ENCODE data around the gene ORAI3.

Gene ORAI3

DNA sequence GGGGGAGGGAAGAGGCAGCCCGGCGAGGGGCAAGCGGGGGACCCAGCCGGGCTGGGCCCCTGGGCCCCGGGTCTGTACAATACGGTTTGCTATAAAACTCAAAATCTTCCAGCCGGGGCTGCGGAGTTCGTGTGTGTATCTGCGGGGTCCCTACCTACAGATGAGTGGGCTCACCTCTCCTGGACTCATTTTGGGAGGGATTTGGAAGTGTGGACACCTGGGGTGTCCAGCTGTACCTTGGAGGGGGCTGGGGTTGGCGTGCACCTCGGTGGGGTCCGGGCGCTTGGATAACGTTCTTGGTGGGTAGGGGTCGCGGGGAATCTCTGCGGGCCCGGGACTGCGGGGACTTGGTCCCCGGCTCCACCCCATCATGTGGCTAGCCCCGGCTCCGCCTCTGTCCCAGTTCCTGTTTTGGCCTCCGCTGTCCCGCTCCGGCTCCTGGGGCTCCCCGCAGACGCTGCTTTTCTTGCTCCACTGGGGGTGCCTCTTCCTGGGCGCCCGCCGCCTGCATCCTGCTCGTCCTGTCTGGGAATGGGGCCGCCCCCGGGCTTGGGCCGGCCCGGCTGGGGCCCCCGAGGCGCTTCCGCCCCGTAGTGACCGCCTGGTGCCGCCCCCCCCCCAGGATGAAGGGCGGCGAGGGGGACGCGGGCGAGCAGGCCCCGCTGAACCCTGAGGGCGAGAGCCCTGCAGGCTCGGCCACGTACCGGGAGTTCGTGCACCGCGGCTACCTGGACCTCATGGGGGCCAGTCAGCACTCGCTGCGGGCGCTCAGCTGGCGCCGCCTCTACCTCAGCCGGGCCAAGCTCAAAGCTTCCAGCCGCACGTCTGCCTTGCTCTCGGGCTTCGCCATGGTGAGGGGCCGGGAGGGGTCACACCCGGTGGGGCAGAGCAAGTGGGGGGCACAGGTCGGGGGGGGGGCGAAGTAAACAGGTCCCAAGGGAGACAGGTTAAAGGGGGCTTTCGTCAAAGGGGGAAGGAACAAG is at the start of gene ORAI3:
Gene ORAI3 (plus strand): TSS at position 402 of the 983 bp plus-strand sequence. CDS start 222 bp downstream, at position 624.
- no peak for DNase-seq (ENCODE audit: low read depth in 2 of 2)

DNA sequence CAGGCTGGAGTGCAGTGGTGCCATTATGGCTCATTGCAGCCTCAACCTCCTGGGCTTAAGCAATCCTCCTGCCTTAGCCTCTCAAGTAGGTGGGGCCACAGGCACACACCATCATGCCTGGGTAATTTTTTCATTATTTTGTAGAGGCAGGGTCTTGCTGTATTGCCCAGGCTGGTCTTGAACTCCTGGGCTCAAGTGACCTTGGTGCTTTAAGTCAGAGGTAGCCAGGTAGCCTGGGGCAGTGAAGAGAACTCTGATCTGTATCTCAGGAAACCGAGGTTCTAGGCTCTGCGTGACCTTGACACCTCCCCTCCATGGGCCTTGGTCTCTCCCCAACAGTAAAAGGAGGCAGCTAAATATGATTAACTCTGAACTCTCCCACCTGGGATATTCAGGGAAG is 49.1 kb upstream of the ORAI3 start:
- DNase-seq (ENCODE audit: low read depth in 2 of 2): no peak

DNA sequence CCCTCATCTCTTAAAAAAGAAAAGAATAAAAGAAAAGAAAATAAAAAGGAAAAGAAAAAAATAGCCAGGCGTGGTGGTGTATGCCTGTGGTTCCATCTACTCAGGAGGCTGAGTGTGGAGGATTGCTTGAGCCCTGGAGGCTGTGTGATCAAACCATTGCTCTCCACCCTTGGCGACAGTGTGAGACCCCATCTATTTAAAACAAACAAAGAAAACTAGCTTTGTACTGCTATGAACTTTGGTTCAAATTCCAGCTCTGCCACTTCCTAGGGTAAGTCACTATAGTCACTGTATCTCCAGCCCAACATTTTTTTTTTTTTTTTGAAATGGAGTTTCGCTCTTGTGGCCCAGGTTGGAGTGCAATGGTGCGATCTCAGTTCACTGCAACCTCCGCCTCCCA is 48.3 kb upstream of the ORAI3 start:
- no peak for DNase-seq (ENCODE audit: low read depth in 2 of 2)

DNA sequence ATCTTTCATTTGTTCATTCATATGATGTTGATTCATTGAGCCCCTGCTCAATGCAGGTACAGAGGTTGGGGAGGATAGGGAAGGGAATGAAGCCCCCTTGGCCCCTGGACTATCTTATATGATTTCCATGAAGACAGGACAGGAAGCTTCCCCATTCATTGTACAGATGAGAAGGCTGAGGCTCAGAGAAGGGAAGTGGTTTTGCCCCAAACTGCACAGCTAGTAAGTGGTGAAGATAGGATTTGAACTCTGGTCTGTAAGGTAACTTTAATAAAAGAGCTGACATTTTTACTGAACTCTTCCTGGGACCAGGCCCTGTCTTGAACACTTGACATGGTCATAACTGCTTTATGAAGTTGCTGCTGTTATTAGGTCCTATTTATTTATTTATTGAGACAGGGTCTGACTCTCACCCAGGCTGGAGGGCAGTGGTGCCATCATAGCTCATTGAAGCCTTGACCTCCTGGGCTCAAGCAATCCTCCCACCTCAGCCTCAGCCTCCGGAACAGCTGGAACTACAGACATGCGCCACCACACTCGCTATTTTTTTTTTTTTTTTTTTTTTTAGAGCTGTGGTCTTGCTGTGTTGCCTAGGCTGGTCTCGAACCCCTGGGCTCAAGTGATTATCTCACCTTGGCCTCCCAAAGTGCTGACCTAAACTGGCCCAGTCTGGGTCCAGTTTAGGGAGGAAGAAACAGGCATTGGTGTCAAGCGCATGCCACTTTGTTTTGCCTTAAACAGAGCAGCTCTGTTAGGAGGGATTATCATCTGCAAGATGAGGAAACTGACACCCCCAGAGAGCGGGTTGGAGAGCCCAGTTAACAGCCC is 47.5 kb upstream of the ORAI3 start:
- DNase-seq (ENCODE audit: low read depth in 2 of 2): no peak

DNA sequence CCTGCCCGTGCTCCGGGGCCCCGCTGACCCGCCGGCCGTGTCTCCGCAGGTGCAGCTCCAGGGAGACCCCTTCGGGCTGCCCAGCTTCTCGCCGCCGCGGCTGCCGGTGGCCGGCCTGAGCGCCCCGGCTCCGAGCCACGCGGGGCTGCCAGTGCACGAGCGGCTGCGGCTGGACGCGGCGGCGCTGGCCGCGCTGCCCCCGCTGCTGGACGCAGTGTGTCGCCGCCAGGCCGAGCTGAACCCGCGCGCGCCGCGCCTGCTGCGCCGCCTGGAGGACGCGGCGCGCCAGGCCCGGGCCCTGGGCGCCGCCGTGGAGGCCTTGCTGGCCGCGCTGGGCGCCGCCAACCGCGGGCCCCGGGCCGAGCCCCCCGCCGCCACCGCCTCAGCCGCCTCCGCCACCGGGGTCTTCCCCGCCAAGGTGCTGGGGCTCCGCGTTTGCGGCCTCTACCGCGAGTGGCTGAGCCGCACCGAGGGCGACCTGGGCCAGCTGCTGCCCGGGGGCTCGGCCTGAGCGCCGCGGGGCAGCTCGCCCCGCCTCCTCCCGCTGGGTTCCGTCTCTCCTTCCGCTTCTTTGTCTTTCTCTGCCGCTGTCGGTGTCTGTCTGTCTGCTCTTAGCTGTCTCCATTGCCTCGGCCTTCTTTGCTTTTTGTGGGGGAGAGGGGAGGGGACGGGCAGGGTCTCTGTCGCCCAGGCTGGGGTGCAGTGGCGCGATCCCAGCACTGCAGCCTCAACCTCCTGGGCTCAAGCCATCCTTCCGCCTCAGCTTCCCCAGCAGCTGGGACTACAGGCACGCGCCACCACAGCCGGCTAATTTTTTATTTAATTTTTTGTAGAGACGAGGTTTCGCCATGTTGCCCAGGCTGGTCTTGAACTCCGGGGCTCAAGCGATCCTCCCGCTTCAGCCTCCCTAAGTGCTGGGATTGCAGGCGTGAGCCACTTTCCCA is 46.6 kb upstream of the ORAI3 start:
- no peak for DNase-seq (ENCODE audit: low read depth in 2 of 2)

DNA sequence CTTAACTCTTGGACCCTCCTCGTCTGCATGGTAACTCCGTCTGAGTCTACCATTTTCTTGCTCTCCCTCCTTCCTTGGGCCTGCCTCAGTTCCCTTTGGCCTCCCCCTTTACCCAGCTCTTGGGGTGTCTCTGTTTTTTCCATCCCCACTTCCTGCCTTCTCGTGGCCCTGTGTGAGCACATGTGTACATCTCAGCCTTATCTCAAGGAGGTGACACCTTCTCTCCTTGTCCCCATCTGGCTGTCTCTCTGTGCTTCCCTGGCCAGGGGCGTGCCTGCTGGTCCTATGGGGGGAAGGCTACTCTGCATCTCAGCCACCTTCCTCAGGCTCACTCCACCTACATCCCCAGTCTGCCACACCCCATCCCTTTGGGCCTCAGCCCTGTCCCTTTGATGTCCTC is 45.9 kb upstream of the ORAI3 start:
- no peak for DNase-seq (ENCODE audit: low read depth in 2 of 2)

DNA sequence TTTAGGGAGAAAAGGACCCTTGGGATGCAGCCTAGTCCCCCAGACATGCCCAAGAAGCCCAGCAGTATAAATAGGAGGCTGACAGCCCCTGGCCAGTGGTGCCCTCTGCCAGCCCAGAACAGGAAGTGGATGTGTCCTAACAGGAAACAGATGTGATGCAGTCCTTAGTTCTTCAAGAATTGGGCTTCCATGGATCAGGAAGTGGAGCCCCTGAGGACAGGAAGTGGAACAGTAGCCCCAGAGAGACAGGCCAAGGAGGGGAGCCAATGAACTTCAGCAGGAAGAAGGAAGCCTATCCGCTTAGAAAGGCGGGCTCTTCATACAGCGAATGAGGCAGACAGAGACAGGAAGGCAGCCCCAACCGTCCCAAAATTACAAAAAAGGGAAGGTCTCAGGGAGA is 45.3 kb upstream of the ORAI3 start:
- no peak for DNase-seq (ENCODE audit: low read depth in 2 of 2)

DNA sequence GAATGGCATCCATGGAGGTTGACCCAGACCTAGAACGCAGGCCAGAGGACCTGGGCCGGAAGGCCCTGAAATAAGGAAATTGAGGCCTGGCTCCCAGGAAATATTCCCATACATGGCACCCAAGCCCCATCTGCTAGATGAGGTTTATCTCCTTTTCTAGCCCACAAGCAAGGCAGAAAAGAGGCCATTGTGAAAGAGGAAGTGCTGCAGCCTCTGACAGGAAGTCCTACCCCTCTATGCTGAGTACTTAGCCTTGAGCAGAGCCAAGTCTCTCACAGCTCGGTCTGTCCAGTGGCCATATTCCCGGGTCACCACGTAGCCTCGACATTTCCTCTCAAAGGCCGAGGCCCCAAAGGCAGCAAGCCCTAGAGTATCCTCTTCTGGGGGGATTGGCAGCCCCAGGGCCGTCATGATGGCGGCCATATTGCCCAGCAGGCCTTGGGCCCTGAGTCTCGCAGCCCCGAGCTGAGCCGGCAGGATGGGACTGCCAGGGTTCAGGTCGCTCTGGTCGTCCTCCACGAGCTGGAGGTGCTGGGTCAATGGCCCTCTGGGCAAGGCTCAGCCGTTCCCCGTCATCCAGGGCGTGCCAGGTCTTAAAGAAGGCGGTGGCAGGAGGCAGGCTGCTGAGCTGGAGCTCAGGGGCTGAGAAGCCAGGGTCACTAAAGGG is 44.6 kb upstream of the ORAI3 start:
- DNase-seq (ENCODE audit: low read depth in 2 of 2): no peak

DNA sequence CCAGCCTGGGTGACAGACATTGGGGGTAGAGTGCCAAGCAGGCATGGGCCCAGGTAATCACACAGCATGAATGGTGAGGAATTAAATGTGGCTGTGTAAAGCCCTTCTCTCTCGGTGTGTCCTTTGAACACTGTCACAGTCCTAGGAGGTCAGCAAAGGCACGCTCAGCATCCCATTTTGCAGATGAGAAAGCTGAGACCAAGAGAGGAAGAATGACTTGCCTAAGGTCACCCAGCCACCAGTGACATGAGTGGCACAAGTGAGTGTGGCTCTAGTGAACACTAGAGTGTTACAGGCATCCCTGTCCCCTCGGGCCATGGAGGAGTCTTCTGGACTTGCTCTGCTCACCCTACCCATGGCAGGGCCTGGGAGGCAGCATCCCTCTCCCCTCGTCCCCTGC is 41.8 kb upstream of the ORAI3 start:
- no peak for DNase-seq (ENCODE audit: low read depth in 2 of 2)

DNA sequence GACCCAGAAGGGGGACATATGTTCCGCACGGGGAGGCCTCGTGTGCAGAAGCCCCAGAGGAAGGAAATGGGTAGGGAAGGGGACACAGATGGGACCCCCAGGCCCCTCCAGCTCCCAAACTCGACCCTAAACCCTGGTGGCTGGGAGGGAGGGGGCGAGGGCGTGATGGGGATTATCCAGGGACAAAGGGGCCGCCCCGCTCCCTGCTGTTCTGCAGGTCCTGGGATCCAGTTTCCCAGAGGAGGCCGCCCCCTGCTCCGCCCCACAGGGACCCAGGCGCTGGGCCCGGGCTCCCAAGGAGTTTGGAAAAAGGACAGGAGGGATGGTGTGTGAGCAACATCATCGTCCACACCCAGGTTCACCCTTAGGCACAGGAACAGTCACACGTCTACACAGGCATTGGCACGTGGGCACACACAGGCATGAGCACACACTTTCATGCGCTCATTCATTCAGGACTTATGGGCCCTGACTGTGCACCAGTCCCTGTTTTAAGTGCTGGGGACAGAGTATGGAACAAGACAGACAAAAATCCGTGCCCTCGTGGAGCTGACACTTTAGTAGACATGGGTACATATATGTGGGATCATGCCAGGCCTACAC is 38.3 kb upstream of the ORAI3 start:
- no peak for DNase-seq (ENCODE audit: low read depth in 2 of 2)

DNA sequence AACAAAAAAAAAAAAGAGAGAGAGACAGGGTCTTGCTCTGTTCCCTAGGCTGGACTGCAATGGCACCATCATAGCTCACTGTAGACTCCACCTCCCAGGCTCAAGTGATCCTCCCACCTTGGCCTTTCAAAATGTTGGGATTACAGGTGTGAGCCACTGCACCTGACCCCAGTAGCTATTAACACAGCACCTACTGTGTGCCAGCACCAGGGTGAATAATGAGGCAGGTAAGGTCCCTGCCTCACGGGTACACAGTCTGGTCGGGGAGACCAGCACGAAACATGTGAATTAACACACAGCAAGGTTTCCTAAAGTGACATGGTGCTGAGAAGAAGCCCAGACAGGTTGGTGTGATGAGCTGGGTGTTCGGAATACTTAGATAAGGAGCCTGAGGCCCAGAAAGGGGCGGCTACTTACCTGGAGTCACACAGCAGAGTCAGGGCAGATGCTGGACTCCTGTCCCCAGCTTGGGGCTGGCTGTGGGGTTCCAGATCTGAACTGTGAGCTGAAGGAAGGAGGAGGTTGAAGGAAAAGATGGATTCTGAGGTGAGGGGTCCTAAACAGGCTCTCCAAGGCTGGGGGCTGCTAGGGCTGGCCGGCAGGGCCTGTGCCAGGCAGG is 36.0 kb upstream of the ORAI3 start:
- no peak for DNase-seq (ENCODE audit: low read depth in 2 of 2)

DNA sequence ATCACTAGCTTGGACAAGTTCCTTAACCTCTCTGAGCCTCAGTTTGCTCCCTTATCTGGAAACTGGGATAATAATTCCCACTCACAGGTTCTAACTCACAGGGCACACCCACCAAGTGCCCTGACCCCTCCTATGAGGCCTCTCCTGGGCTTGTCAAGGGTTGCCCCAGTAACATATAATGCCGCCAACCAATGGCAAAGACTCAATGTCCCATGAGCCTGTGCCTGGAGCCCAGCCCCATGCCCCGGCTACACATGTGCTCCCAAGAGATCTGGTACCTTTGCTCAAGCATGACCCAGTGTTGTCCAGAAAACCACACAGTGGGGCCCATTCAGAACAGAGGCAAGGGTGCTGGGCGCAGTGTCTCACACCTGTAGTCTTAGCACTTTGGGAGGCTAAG is 34.0 kb upstream of the ORAI3 start:
- DNase-seq (ENCODE audit: low read depth in 2 of 2): no peak

DNA sequence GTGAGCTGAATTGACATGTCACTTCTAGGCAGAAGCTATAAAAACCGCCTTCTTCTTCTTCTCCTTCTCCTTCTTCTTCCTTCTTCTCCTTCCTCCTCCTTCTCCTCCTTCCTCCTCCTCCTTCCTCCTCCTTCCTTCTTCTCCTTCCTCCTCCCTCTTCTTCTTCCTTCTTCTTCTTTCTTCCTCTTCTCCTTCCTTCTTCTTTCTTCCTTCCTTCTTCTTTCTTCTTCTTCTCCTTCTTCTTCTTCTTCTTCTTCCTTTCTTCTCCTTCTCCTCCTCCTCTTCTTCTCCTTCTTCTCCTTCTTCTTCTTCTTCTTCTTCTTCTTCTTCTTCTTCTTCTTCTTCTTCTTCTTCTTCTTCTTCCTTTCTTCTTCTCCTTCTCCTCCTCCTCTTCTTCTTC is 30.3 kb upstream of the ORAI3 start:
- DNase-seq (ENCODE audit: low read depth in 2 of 2): no peak

DNA sequence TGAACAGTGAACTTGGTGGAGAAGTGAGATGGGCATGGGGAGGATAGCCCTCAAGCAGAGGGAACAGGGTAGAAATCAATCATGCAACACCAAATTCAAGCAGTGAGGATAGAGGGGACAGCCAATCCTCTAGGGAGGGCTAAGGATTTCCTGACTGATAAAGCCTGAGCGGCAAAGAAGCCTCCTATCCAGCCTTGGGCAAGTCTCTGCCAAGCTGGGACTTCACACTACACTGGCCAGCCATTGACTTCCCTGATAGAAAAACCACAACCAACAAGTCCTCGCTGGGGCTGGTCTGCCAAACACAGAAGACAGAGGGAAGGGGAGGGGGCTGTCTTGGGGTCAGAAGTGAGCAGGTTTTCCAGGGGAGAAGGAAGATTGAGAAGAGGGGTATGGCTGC is 28.0 kb upstream of the ORAI3 start:
- DNase-seq (ENCODE audit: low read depth in 2 of 2): no peak

DNA sequence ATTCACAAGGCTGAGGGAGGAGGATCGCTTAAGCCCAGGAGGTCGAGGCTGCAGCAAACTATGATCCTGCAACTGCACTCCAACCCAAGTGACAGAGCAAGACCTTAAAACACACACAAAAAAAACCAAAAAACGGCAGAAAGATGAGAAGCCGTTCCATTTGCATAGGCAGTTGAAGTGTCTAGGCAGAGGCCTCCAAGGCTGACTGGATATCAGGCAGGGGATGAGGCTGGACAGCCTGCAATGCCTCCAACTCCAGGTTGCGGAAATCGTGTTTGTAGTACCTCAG is 27.5 kb upstream of the ORAI3 start:
- no peak for DNase-seq (ENCODE audit: low read depth in 2 of 2)

DNA sequence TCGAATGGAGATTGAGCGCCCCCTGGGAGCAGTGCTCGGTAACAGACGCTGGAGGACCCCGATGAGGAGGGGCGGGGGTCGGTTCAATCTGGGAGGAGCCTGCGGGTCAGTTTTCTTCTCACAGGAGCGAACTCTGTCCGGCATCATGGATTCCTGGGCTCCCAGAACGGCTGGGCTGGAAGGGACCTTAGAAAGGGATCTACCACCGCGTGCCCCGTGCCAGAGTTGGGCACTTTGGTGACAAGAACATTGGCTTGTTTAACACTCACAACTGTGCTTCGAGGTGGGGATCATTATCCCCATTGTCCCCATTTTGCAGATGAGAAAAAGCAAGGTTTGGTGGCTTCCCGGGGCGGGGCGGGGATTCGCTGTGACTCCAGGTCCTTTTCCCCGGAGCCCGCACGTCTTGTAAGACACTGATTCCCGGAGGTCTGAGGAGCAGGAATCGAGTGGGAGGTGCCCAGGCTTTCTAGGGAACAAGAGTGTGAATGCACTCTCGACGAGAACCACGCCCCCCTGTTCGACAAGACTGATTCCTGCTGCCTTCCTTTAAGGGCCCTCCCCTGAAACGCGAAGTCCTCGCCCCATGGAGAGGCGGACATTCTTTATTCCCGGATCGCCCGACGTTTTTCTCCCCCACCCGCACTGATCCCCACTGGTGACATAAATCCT is 27.0 kb upstream of the ORAI3 start:
- DNase-seq (ENCODE audit: low read depth in 2 of 2): peak; percentile 77 to 86

DNA sequence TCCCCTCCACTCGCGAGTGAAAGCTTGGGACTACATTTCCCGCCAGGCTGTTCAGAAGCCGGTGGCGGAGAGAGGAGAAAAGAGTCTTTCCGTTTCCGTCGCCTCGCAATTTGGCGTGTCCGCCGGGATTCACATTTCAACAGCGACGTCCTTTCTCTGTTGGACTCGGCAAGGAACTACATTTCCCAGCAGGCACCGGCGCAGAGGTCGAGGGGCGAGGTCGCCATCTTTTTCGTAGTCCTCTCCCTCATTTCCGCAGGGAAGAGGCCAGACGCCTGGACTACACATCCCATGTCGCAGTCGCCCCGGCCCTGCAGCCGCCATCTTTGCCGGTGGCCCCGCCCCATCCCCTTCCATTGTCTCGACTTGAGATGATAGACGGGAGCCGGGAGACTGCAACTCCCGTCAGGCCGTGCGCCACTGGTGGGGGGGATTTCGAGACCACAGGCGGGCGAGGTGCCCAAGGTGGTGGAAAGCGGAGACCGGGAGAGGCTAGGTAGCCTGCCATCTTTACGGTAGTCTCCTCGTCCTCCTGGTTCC is 26.4 kb upstream of the ORAI3 start:
- DNase-seq (ENCODE audit: low read depth in 2 of 2): peak; percentile 100

DNA sequence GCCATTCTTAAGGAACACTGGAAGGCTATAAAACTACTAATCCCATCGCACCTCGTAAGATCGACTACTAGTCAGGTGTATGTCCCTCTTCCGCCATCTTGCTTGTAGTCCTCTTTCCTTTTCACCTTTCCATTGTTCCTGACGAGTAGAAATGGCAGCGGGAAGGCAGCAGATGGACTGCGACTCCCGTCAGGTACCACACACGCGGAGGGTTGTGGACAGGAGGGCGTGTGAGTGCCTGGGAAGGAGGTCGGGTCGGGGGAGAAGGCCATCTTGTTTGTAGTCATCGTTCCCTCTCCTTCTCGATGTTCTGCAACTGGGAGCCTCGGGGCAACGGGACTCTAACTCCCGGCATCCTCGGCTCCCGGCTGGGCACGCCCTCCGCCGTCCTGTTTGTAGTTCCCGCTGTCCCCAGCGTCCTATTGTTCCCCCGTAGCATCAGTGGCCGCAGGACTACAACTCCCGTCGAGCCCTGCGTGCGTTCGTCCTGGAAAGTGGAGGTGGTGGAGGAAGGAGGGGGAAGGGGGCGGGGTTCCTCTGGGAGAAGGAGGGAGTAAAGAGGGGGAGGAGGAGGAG is 25.8 kb upstream of the ORAI3 start:
- peak; percentile 93 to 96 for DNase-seq (ENCODE audit: low read depth in 2 of 2)

DNA sequence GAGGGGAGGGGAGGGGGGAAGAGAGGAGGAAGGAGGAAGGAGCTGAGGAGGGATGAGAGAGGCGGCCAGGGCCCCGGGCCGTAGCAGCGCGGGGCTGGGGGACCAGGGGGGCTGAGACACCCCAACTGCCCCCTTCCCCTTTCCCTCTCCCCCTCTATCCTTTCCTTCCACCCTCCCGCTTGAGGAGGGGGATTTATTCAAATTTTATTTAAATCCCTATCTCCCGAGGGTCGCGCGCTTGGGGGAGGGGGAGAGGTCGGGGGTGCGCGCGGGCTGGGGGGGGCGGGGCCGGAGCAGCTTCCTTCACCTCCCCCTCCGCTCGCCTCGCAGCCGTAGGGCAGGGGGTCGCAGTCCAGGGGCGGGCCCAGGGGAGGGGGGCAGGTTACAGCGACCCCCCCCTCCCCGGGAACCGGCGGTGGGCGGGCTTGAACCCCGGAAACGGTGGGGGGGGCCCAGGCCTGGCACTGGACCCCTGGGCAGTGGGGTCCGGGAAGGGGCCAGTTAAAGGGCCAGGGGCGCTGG is 25.3 kb upstream of the ORAI3 start, which contains the start of gene FBXL19:
Gene FBXL19 (plus strand): TSS at position 19 of the 522 bp plus-strand sequence. CDS start 2,183 bp downstream, outside the sequence.
- no peak for DNase-seq (ENCODE audit: low read depth in 2 of 2)
